Astrocyte (in vitro differentiated cells and primary cell): ENCODE results near the gene SLAMF7. TPM values are rescaled to one million over a fixed set of nuclear protein-coding genes. Genes with fewer than 3 reads are reported as not detected.

Experiments
- DNase-seq: peaks from one replicate; pipeline ENCODE4 v3.0.0-alpha.2; 2010; ENCODE audit warnings: low read depth
- FAIRE-seq: peaks from 2 replicates; lab custom pipeline; 2011; peaks lifted over from hg19 to GRCh38; lab: Jason Lieb, UNC
- H2AFZ ChIP-seq: 2 replicates; pipeline ENCODE4 v1.6.0; 2012; ENCODE audit warnings: low read depth, low read length, inconsistent platforms
- H3K27ac ChIP-seq: 2 replicates; pipeline ENCODE4 v1.5.1; 2011; ENCODE audit warnings: low read depth, low read length, inconsistent platforms
- H3K27me3 ChIP-seq: 2 replicates; pipeline ENCODE4 v1.6.0; 2011; ENCODE audit warnings: low read length, inconsistent platforms; ENCODE audit not compliant: insufficient read depth
- H3K36me3 ChIP-seq: 2 replicates; pipeline ENCODE4 v1.5.1; 2011; ENCODE audit warnings: low read length, inconsistent platforms; ENCODE audit not compliant: insufficient read depth
- H3K4me1 ChIP-seq: 2 replicates; pipeline ENCODE4 v1.5.1; 2011; ENCODE audit warnings: low read length, inconsistent platforms; ENCODE audit not compliant: insufficient read depth
- H3K4me2 ChIP-seq: 2 replicates; pipeline ENCODE4 v1.6.0; 2012; ENCODE audit warnings: low read length, inconsistent platforms
- H3K4me3 ChIP-seq: 2 replicates; pipeline ENCODE4 v1.5.1; 2011; ENCODE audit warnings: low read depth, mild to moderate bottlenecking, low read length, inconsistent platforms; ENCODE audit not compliant: insufficient read depth
- H3K79me2 ChIP-seq: 2 replicates; pipeline ENCODE4 v1.6.0; 2012; ENCODE audit warnings: mild to moderate bottlenecking, low read length, inconsistent platforms; ENCODE audit not compliant: insufficient read depth
- H3K9ac ChIP-seq: 2 replicates; pipeline ENCODE4 v1.6.0; 2012; ENCODE audit warnings: mild to moderate bottlenecking, low read length, inconsistent platforms
- H3K9me3 ChIP-seq: 2 replicates; pipeline ENCODE4 v1.5.1; 2012; ENCODE audit warnings: low read depth, mild to moderate bottlenecking, low read length, inconsistent platforms; ENCODE audit not compliant: insufficient read depth
- H4K20me1 ChIP-seq: 2 replicates; pipeline ENCODE4 v1.6.0; 2012; ENCODE audit warnings: low read length, inconsistent platforms; ENCODE audit not compliant: insufficient read depth
- H3K27ac Mint-ChIP-seq: one replicate; pipeline ENCODE4 v1.8.0; 2021; ENCODE audit warnings: mild to moderate bottlenecking, mixed read lengths; ENCODE audit not compliant: unreplicated experiment
- H3K27me3 Mint-ChIP-seq: one replicate; pipeline ENCODE4 v1.8.0; 2021; ENCODE audit warnings: low read depth, mixed read lengths; ENCODE audit not compliant: unreplicated experiment
- H3K36me3 Mint-ChIP-seq: one replicate; pipeline ENCODE4 v1.8.0; 2021; ENCODE audit warnings: low read depth, mixed read lengths; ENCODE audit not compliant: unreplicated experiment
- H3K4me1 Mint-ChIP-seq: one replicate; pipeline ENCODE4 v1.8.0; 2021; ENCODE audit warnings: low read depth, mixed read lengths; ENCODE audit not compliant: unreplicated experiment
- H3K4me3 Mint-ChIP-seq: one replicate; pipeline ENCODE4 v1.8.0; 2021; ENCODE audit warnings: mild to moderate bottlenecking, moderate library complexity, mixed read lengths; ENCODE audit not compliant: unreplicated experiment
- H3K9me3 Mint-ChIP-seq: one replicate; pipeline ENCODE4 v1.8.0; 2021; ENCODE audit warnings: mild to moderate bottlenecking, mixed read lengths; ENCODE audit not compliant: unreplicated experiment
- CTCF ChIP-seq: IDR thresholded peaks from 2 replicates; pipeline ENCODE4 v1.5.1; 2011; ENCODE audit warnings: low read depth, mild to moderate bottlenecking, inconsistent platforms, low read length, moderate library complexity; ENCODE audit not compliant: insufficient read depth
- EZH2 ChIP-seq: IDR thresholded peaks from 2 replicates; pipeline ENCODE4 v1.6.1; 2012; ENCODE audit warnings: mild to moderate bottlenecking, low read length, inconsistent platforms; ENCODE audit not compliant: insufficient read depth
- total RNA-seq: library from RNA; stranded (reverse); gene quantifications from 2 replicates; pipeline ENCODE4 v1.2.1, GENCODE V29; 2021

SLAMF7 gene
- total RNA-seq, 1 donor from 2014 or later: 0.32 TPM

- H3K4me3 ChIP-seq: no peak overlapping the region
- peaks cover 14% of the 10 kb centered on the region for H3K27me3 Mint-ChIP-seq
- TF ChIP-seq CTCF: no peak
- TF ChIP-seq EZH2: no peak
- H3K4me1 ChIP-seq: no peaks in the 10 kb centered on the region
- no peaks in the 10 kb centered on the region for H3K27me3 ChIP-seq
- no peak overlapping the region for H3K4me3 Mint-ChIP-seq
- no peaks in the 10 kb centered on the region for H3K79me2 ChIP-seq
- no peak overlapping the region for H3K27ac Mint-ChIP-seq
- FAIRE-seq (no peak), DNase-seq (no peak)
- H4K20me1 ChIP-seq: no peaks in the 10 kb centered on the region
- H3K9me3 ChIP-seq: no peaks in the 10 kb centered on the region
- no peak overlapping the region for H3K27ac ChIP-seq
- no peak overlapping the region for H3K9ac ChIP-seq
- no peak overlapping the region for H2AFZ ChIP-seq
- no peaks in the 10 kb centered on the region for H3K36me3 Mint-ChIP-seq
- no peaks in the 10 kb centered on the region for H3K36me3 ChIP-seq
- H3K9me3 Mint-ChIP-seq: peaks cover 3% of the 10 kb centered on the region
- H3K4me2 ChIP-seq: no peak overlapping the region
- no peaks in the 10 kb centered on the region for H3K4me1 Mint-ChIP-seq
These were observed 59.4 kb downstream of the SLAMF7 start for GRCh38 chr1:160798439-160798838.

DNA sequence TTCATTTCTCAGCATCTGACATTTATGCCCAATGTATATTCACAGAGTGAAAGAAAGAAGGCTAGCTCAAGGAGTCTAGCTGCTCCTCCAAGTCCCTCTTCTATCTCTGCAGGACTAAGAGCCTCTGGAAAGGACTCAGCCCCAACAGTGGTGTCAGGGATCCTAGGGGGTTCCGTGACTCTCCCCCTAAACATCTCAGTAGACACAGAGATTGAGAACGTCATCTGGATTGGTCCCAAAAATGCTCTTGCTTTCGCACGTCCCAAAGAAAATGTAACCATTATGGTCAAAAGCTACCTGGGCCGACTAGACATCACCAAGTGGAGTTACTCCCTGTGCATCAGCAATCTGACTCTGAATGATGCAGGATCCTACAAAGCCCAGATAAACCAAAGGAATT is 60.6 kb downstream of the SLAMF7 start:
- H3K9ac ChIP-seq: no peak overlapping the region
- TF ChIP-seq CTCF (no peak), EZH2 (no peak)
- Mint-ChIP-seq H3K36me3 (no peaks in the 10 kb centered on the region), H3K4me1 (no peaks in the 10 kb centered on the region), H3K27me3 (peaks cover 8% of the 10 kb centered on the region), H3K4me3 (no peak overlapping the region), H3K9me3 (peaks cover 4% of the 10 kb centered on the region), H3K27ac (no peak overlapping the region)
- no peaks in the 10 kb centered on the region for H3K27me3 ChIP-seq
- FAIRE-seq (no peak), DNase-seq (no peak)
- H3K4me1 ChIP-seq: no peaks in the 10 kb centered on the region
- H2AFZ ChIP-seq: no peak overlapping the region
- no peak overlapping the region for H3K4me2 ChIP-seq
- no peaks in the 10 kb centered on the region for H3K79me2 ChIP-seq
- H3K27ac ChIP-seq: no peak overlapping the region
- H4K20me1 ChIP-seq: no peaks in the 10 kb centered on the region
- no peak overlapping the region for H3K4me3 ChIP-seq
- no peaks in the 10 kb centered on the region for H3K9me3 ChIP-seq
- H3K36me3 ChIP-seq: no peaks in the 10 kb centered on the region

DNA sequence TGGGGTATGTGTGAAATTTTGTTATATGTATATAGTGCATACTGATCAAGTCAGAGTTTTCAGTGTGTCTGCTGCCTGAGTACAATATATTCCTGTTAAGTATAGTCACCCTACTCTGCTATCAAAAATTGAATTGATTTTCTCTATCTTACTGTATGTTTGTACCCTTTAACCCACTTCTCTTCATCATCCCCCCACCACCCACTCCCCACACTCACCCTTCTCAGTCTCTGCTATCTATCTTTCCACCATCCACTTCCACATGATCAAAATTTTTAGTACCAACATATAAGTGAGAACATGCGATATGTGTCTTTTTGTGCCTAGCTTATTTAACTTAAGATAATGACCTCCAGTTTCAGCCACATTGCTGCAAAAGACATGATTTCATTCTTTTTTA is 61.1 kb downstream of the SLAMF7 start:
- Histone ChIP-seq H3K36me3 (no peaks in the 10 kb centered on the region), H4K20me1 (no peaks in the 10 kb centered on the region), H3K9me3 (no peaks in the 10 kb centered on the region), H3K4me1 (no peaks in the 10 kb centered on the region), H3K4me3 (no peak overlapping the region), H3K27ac (no peak overlapping the region), H3K27me3 (no peaks in the 10 kb centered on the region), H2AFZ (no peak overlapping the region), H3K4me2 (no peak overlapping the region), H3K79me2 (no peaks in the 10 kb centered on the region), H3K9ac (no peak overlapping the region)
- H3K4me1 Mint-ChIP-seq: no peaks in the 10 kb centered on the region
- FAIRE-seq (no peak), DNase-seq (no peak)
- no peak overlapping the region for H3K27ac Mint-ChIP-seq
- H3K27me3 Mint-ChIP-seq: peaks cover 8% of the 10 kb centered on the region
- H3K4me3 Mint-ChIP-seq: no peak overlapping the region
- H3K36me3 Mint-ChIP-seq: no peaks in the 10 kb centered on the region
- TF ChIP-seq CTCF (no peak), EZH2 (no peak)
- peaks cover 5% of the 10 kb centered on the region for H3K9me3 Mint-ChIP-seq
